ENCODE results near the gene GRWD1. TPM values are rescaled to one million over a fixed set of nuclear protein-coding genes. Genes with fewer than 3 reads are reported as not detected.

Gene GRWD1
- total RNA-seq, 1 experiment from 2014 or later = 113 TPM

DNA sequence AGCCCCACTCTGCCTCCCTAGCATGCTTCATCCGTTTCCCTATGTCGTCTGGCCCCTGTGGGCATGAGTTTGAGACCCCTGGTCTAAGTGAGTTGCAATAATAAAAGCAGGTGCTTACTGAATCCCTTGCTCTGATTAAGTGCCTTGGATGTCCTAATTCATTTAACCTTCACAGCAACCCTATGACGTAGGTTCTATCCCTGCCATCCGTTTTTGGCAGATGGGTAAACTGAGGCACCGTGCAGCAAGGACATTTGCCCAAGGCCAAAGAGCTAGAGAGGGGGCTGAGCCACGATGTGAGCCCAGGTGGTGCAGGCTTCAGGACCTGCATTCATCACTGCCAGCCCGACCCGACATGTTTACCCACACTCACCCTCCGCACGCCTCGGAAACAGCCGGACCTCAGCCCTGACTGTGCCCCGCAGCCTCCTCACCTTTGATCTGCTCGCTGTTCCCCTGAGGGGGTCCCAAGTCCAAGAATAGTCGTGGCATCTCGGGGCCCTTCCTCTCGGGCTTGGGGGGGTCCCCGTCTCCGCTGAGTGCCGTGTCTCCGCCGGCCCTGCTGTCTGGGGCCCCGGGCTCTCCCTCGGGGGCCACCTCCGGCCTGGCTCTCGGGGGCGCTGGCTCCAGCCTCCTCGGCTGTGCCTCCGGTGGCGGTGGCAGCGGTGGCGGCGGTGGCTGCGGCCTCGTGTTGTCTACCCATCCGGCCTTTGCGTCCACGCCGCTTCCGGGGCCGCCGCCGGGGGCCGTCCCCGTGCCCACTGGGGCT, 51.4 kb downstream of the GRWD1 start:
- no peak for DNase-seq (ENCODE audit: low read depth)

DNA sequence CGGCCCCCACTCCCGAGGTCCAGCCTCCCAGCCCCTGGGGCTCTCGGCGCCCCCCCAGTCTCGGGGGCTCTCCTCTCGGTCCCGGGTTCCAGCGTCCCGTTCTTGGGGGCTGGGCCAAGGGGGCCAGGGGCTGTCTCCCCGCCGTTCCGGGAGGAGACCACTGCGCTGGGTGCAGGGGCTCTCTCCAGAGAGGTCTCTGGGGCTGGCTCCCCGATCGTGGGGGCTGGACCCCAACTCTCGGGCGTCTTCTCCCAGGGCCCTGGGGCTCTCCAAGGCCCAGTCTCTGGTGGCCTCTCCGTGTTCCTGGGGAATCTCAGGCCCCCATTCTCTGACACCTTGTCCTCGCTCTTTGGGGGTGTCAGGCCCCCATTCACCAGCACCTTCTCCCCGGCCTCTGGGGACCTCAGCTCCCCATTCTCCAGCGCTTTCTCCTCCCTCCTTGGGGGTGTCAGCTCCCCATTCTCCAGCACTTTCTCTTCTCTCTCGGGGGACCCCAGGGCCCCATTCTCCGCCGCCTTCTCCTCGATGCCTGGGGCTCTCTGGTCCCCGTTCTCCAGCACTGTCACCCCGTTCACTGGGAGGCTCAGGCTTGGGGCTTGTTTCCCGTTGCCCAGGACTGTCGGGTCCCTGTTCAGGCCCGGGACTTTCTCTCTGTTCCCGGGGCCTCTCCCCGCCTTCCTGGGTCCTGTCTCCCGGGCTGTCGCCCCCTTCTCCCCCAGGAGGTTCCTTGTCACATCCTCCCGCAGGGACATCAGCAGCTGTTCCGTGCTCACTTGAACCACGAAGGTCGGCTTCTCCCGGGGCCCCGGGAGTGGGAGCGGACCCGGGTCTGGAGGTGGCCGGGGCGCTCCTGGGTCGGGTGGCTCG, 52.2 kb downstream of the GRWD1 start:
- no peak for DNase-seq (ENCODE audit: low read depth)

DNA sequence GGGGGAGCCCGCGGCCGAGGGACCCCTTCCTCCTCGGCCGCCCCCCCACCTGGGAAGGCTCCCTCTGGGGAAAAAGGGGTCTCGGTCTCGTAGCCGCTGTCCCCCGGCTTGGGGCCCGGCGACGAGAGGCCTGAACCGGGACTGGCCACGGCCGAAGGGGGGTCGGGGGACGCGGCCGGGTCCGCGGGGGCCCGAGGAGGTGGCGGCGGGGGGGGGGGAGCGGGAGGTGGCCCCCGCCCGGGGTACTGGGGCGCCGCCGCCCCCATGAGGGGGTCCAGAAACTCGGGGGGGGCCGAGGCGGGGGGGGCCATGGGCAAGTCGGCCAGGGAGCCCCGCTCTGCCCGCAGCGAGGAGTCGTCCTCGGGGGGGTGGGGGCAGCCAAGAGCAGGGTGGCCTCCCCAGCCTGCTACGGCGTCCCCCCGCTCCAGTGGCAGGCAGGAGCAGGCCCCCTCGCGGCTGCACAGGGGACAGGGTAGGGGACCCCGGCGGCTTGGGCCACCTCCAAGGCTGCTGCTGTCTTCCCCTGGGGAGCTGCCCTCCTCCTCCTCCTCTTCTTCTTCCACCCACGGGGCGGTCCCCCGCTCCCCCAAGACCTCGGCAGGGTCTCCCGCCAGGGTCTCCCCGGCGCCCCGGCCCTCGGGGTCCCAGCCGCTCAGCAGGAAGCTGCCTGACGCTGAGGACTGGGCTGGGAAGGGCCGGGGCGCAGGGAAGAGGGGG, 53.0 kb downstream of the GRWD1 start:
- DNase-seq (ENCODE audit: low read depth) = no peak

DNA sequence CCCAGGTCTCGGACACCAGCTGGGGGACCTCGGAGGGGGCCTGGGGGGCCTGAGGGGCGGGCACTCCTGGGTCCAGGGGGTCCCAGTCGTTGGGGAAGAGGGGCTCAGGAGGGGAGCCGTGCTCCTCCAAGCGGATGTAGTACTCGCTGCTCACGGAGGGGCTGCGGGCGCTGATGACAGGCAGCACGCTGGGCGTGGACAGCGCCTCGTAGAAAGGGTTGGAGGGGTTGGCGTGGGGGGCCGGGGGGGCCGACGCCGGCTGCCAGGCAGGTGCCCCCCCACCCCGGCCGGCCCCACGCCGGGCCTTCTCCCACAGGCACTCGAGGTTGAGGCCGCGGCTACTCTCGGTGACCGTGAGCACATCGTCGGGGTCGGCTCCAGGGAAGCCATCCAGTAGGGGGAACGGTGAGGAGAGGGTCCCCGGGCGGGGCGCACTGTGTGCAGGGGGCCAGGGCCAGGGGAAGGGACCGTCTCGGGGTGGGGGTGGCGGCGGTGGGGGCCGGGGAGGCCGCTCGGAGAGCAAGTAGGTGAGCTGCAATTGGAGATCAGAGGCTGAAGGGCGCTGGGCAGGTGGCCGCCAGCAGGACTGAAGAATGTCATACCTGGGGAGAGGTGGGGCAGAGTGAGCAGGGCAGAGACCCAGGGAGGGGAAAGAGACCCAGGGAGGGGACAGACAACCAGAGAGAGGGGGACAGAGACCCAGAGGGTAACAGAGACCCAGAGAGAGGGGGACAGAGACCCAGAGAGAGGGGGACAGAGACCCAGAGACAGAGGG, 53.7 kb downstream of the GRWD1 start:
- DNase-seq (ENCODE audit: low read depth) = no peak

DNA sequence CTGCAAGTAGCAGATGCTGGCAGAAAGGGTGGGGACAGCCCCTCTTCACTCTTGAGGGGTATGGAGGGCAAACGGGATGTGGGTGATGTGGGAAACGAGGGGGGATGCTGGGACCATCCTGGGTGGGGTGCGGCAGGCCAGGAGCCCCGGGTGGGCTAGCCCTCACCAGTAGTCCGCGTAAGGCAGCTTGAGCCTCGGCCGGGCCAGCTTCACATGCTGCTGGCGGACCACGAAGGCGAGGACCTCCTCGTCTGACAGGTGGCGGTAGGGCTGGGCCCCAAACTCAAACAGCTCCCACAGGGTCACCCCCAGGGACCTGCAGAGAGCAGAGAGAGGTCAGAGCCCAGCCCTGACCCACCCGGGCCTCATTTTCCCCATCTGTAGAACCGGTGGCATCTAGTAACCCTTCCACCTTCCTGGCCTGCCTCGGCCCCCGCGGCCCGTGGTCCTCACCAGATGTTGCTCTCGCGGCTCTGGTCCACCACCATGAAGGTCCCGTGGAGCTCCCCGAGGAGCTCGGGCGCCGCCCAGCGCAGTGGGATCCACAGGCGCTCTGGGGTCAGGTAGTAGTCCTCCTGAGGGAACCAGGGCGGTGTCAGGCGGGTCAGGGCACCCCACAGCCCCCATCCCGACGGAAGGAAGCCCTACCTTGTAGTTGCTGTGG, 55.2 kb downstream of the GRWD1 start:
- no peak for DNase-seq (ENCODE audit: low read depth)

DNA sequence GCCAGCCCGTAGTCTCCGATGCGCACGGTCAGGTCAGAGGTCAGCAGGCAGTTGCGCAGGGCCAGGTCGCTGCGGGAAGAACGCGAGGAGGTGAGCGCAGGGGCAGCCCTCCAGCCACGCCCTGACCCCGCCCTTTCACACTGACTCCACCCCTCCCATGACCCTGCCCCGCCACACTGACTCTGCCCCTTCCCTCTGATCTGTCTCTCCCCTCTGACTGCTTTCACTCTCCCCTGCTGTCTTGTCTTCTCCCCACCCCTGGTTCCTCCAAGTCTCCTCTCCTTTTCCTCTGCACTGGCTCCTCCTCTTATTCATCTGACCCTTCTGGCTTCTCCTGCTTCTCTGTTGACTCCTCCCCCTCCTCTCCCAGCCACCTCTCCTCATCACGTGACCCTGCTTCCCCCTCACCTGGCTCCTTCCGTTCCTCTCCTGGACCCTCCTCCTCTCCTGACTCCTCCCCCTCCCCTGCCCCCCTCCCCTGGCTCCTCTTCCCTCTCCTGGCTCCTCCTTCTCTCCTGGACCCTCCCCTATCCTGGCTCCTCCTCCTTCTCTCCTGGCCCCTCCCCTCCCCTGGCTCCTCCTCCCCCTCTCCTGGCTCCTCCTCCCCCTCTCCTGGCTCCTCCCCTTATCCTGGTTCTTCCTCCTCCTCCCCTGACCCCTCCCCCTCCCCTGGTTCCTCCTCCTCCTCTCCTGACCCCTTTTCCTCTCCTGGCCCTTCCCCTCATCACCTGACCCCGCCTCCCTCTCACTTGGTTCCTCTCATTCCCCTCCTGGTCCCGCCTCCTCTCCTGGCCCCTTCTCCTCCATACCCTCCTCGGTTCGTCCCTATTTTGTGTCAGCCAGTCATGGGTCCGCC, 55.9 kb downstream of the GRWD1 start:
- DNase-seq (ENCODE audit: low read depth) = peak; percentile 21

DNA sequence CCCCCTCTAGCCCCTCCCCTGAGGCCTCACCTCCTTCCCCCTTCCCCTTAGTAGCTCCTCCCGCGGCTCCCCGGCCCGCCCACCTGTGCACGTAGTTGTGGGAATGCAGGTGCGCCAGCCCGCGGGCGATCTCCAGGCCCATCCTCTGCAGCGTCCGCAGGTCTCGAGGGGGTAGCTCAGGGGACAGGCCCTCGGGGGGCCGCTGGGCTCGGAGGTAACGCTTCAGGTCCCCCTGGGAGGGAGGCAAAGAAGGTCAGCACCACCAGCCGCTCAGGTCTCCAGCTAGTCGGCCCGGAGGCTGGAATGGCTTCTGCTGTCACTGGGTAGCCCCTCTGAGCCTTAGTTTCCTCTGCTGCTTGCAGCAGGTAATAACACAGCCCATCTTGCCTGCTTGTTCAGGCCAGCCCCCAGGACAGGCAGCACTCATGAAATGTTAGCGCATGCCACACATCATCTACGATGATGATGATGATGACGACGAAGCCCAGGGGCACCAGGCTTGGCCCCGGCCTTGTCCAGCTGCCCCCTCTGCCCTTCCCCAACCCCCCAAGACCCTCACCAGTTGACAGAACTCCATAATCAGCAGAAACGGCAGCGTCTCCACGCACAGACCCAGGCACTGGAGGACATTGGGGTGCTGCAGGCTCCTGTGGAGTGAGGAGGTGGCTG, 56.7 kb downstream of the GRWD1 start:
- DNase-seq (ENCODE audit: low read depth) = no peak

DNA sequence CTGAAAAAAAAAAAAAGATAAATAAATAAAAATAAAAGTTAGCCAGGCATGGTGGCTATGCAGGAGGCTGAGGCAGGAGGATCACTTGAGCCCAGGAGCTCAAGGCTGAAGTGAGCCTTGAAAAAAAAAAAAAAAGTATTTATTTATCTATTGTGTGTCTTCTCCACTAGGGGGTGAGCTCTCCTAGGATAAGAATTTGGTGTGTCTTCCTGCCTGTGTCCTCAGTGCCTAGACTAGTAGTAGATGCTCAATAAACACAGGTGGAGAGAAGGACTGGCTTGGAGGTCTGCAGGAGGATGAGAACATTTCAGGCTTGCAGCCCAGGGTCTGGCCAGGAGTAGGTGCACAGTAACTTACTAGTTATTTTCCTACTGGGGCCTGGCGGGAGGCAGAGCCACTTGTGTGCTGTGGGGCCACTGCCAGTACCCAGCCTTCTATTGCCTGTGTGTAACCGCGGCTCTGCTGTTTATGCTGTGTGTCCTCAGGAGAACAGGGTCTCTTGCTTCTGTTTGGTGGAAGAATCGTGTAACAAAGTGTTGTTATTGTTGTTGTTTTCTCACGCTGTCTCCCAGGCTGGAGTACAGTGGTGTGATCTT, 60.5 kb downstream of the GRWD1 start:
- peak; percentile 63 for DNase-seq (ENCODE audit: low read depth)

Other genes starting within 250 kb of the GRWD1 start
- 17.1 and 19.0 TPM in 2 replicates for gene CARD8, start 190.1 kb upstream of the GRWD1 start, total RNA-seq (2014; rRNA removed; shearing (Covaris generic))
- gene ZNF114, start 175.9 kb upstream of the GRWD1 start, total RNA-seq (2014; rRNA removed; shearing (Covaris generic)) = 1.8 and 2.5 TPM in 2 replicates
- gene EMP3, start 120.4 kb upstream of the GRWD1 start, total RNA-seq (2014; rRNA removed; shearing (Covaris generic)) = 379 and 513 TPM in 2 replicates
- 5.1 and 6.1 TPM in 2 replicates for gene TMEM143, start 82.0 kb upstream of the GRWD1 start, total RNA-seq (2014; rRNA removed; shearing (Covaris generic))
- gene SYNGR4, start 81.6 kb upstream of the GRWD1 start, total RNA-seq (2014; rRNA removed; shearing (Covaris generic)) = not detected in 2 replicates
- gene KDELR1, start 54.4 kb upstream of the GRWD1 start, total RNA-seq (2014; rRNA removed; shearing (Covaris generic)) = 67.7 and 115 TPM in 2 replicates
- 0.20 and 0.21 TPM in 2 replicates for gene GRIN2D, start 52.3 kb upstream of the GRWD1 start, total RNA-seq (2014; rRNA removed; shearing (Covaris generic))
- 0.40 and 0.79 TPM in 2 replicates for gene KCNJ14, start 9.6 kb downstream of the GRWD1 start, total RNA-seq (2014; rRNA removed; shearing (Covaris generic))
- gene CYTH2, start 23.4 kb downstream of the GRWD1 start, total RNA-seq (2014; rRNA removed; shearing (Covaris generic)) = 38.1 and 44.3 TPM in 2 replicates
- gene LMTK3, start 65.9 kb downstream of the GRWD1 start, total RNA-seq (2014; rRNA removed; shearing (Covaris generic)) = 0.05 TPM in 1 of 2 replicates, not detected in the other
- gene SULT2B1, start 106.2 kb downstream of the GRWD1 start, total RNA-seq (2014; rRNA removed; shearing (Covaris generic)) = not detected in 2 replicates
- gene SPACA4, start 160.8 kb downstream of the GRWD1 start, total RNA-seq (2014; rRNA removed; shearing (Covaris generic)) = not detected in 2 replicates
- 1.2 TPM in 1 of 2 replicates, not detected in the other for gene FAM83E, start 169.1 kb downstream of the GRWD1 start, total RNA-seq (2014; rRNA removed; shearing (Covaris generic))
- 2,830 and 3,901 TPM in 2 replicates for gene RPL18, start 173.2 kb downstream of the GRWD1 start, total RNA-seq (2014; rRNA removed; shearing (Covaris generic))
- 15.9 and 16.5 TPM in 2 replicates for gene SPHK2, start 173.5 kb downstream of the GRWD1 start, total RNA-seq (2014; rRNA removed; shearing (Covaris generic))
- gene DBP, start 191.4 kb downstream of the GRWD1 start, total RNA-seq (2014; rRNA removed; shearing (Covaris generic)) = 10.3 and 11.1 TPM in 2 replicates
- gene CA11, start 200.2 kb downstream of the GRWD1 start, total RNA-seq (2014; rRNA removed; shearing (Covaris generic)) = 0.77 and 1.4 TPM in 2 replicates
- not detected in 2 replicates for gene NTN5, start 227.0 kb downstream of the GRWD1 start, total RNA-seq (2014; rRNA removed; shearing (Covaris generic))
- gene FUT2, start 250.0 kb downstream of the GRWD1 start, total RNA-seq (2014; rRNA removed; shearing (Covaris generic)) = not detected in 2 replicates